ENCODE measurements around the gene ME3. TPM values are rescaled to one million over a fixed set of nuclear protein-coding genes. Genes with fewer than 3 reads are reported as not detected.

ME3 gene
- polyA plus RNA-seq, 1 experiment = 7.1 TPM

GRCh38 chr11:86627776-86628455 is 44.5 kb downstream of the ME3 start:
- TF ChIP-seq CTCF (IDR thresholded peaks at IDR 0.05; ENCODE audit: low read depth, low read length) = no peak
- Histone ChIP-seq H3K4me3 (ENCODE audit: low read depth, low read length) (no peak overlapping the region), H3K27ac (ENCODE audit: low read depth, low read length) (no peak overlapping the region), H3K27me3 (ENCODE audit: control insufficient read depth, insufficient read depth, low read length) (no peaks in the 10 kb centered on the region), H3K9me3 (ENCODE audit: control insufficient read depth, insufficient read depth, low read length) (no peaks in the 10 kb centered on the region)
- no peak for DNase-seq (ENCODE audit: low read depth, low spot score)
- ChIA-PET POLR2A (no interaction called here), CTCF (interaction anchor here (2.0 to 2.6 kb wide), 2 partner anchors 19 to 20 kb away, joined by 5 to 12 read pairs; no protein-coding TSS in a partner anchor)

- H3K27ac ChIP-seq (ENCODE audit: low read depth, low read length) = no peak overlapping the region
- no peak for TF ChIP-seq CTCF (IDR thresholded peaks at IDR 0.05; ENCODE audit: low read depth, low read length)
- POLR2A ChIA-PET = no interaction called here
- CTCF ChIA-PET = interaction anchor here (2.0 to 2.6 kb wide), 2 partner anchors 17 to 18 kb away, joined by 5 to 12 read pairs; no protein-coding TSS in a partner anchor
- H3K9me3 ChIP-seq (ENCODE audit: control insufficient read depth, insufficient read depth, low read length) = no peaks in the 10 kb centered on the region
- no peak for DNase-seq (ENCODE audit: low read depth, low spot score)
- no peaks in the 10 kb centered on the region for H3K27me3 ChIP-seq (ENCODE audit: control insufficient read depth, insufficient read depth, low read length)
- H3K4me3 ChIP-seq (ENCODE audit: low read depth, low read length) = no peak overlapping the region
These were observed 46.4 kb downstream of the ME3 start for GRCh38 chr11:86625981-86626380.

- TF ChIP-seq CTCF (IDR thresholded peaks at IDR 0.05; ENCODE audit: low read depth, low read length) = no peak
- H3K27ac ChIP-seq (ENCODE audit: low read depth, low read length) = no peak overlapping the region
- H3K4me3 ChIP-seq (ENCODE audit: low read depth, low read length) = no peak overlapping the region
- no peaks in the 10 kb centered on the region for H3K9me3 ChIP-seq (ENCODE audit: control insufficient read depth, insufficient read depth, low read length)
- POLR2A ChIA-PET = no interaction called here
- CTCF ChIA-PET = interaction anchor here (2.3 kb wide), 1 partner anchor 17 kb away, joined by 9 read pairs; no protein-coding TSS in a partner anchor
- no peak for DNase-seq (ENCODE audit: low read depth, low spot score)
- H3K27me3 ChIP-seq (ENCODE audit: control insufficient read depth, insufficient read depth, low read length) = no peaks in the 10 kb centered on the region
These were observed 46.9 kb downstream of the ME3 start for GRCh38 chr11:86625544-86625943.

- DNase-seq (ENCODE audit: low read depth, low spot score) = no peak
- Histone ChIP-seq H3K4me3 (ENCODE audit: low read depth, low read length) (no peak overlapping the region), H3K27me3 (ENCODE audit: control insufficient read depth, insufficient read depth, low read length) (no peaks in the 10 kb centered on the region), H3K9me3 (ENCODE audit: control insufficient read depth, insufficient read depth, low read length) (no peaks in the 10 kb centered on the region), H3K27ac (ENCODE audit: low read depth, low read length) (no peak overlapping the region)
- TF ChIP-seq CTCF (IDR thresholded peaks at IDR 0.05; ENCODE audit: low read depth, low read length) = no peak
- POLR2A ChIA-PET = no interaction called here
- CTCF ChIA-PET = interaction anchor here (2.3 kb wide), 1 partner anchor 16 kb away, joined by 9 read pairs; no protein-coding TSS in a partner anchor
These were observed 48.0 kb downstream of the ME3 start for GRCh38 chr11:86624366-86624765.

- Histone ChIP-seq H3K4me3 (ENCODE audit: low read depth, low read length) (no peak overlapping the region), H3K9me3 (ENCODE audit: control insufficient read depth, insufficient read depth, low read length) (no peaks in the 10 kb centered on the region), H3K27me3 (ENCODE audit: control insufficient read depth, insufficient read depth, low read length) (no peaks in the 10 kb centered on the region), H3K27ac (ENCODE audit: low read depth, low read length) (no peak overlapping the region)
- POLR2A ChIA-PET = no interaction called here
- no peak for TF ChIP-seq CTCF (IDR thresholded peaks at IDR 0.05; ENCODE audit: low read depth, low read length)
- CTCF ChIA-PET = interaction anchor here (2.3 kb wide), 1 partner anchor 15 kb away, joined by 9 read pairs; no protein-coding TSS in a partner anchor
- DNase-seq (ENCODE audit: low read depth, low spot score) = no peak
These were observed 48.7 kb downstream of the ME3 start for GRCh38 chr11:86623736-86624135.
